Regular cardiac myocyte (primary cell): ENCODE results near the gene ZNF260. TPM values are rescaled to one million over a fixed set of nuclear protein-coding genes. Genes with fewer than 3 reads are reported as not detected.

ENCODE experiments used
- total RNA-seq: library from RNA; depleted of rRNA; stranded (reverse); fragments of >200 nt; gene quantifications from 2 replicates; pipeline ENCODE4 v1.2.3, GENCODE V29; 2014

ZNF260 gene
- total RNA-seq: 9.2 and 15.5 TPM in 2 replicates

DNA sequence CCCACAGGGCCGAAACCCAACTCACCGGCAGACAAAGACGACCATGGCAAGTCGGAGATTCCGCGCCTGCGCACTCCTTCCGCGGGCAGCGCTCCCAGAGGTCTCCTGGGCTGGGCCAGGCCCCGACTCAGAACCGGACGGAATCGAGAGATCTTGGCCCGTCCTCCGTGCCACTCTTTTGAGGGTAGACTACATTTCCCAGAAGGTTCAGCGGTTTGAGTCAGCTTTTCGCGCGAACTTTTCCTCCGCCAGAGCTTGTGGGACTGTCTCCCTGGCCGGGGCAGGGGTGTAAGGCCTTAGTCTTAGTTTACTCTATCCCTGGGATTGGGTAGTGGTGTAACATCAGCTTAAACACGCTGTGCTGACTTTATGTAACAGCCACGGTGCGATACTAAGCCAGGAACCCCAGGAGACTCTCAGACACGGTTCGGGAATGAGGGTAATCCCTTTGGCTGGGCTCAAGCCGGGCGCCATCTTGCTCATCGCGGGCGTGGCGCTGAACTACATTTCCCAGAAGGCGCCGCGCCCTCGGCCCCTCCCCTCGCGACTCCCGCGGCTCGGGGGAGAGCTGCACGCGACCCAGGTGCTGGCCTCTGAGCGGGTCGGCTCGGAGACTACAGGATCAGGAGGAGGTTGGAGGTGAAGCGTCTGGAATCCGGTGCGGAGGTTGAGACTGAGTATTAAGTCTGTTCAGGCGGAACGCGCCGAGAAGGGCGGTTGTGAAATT is at the start of gene ZNF260:
ZNF260 (minus strand) TSS at position 78 of the 727 bp plus-strand sequence. CDS start 13,033 bp downstream, outside the sequence.

DNA sequence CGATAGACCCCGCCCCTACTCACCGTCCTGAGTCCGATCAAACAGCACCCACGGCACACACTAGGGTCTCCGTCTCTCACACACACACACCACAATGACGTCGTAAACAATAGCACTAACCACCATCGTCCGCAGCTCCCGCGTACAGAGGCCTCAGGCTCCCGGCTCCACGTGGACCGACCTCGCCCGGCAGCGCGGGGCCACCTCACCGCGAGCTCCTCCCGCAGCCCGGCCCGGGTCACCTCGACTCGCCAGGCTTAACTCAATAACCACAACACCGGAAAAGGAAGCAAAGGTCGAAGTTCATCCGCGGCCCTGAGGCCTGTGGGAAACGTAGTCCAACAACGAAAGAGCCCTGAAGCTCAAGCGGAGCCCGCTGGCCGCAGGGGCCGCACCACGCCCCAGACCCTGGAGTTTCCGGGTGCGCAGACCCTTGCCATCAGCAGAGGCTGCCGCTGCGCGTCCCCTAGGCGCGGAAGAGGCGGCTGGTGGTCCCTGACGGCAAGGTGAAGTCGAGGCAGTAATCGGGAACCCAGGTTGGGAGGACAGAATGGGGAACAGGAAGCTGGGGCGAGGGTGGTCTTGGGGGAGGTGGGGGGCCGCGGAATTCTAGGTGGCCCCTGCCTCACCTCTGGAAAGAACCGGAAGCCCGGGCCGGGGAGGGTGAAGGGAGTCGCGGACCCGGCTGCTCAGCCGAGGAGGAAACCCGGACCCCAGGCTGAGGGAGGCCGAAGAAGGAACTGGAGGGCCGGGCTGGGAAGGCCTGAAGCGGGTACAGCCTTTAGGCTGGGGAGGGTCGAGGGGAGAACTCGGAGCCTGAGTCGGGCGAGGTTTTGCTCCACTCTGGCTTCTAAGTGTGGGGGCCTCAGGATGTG is 45.2 kb upstream of the ZNF260 start, which contains the start of gene ZNF529:
ZNF529 (minus strand) TSS at position 273 of the 875 bp plus-strand sequence. CDS start 946 bp downstream, outside the sequence.

DNA sequence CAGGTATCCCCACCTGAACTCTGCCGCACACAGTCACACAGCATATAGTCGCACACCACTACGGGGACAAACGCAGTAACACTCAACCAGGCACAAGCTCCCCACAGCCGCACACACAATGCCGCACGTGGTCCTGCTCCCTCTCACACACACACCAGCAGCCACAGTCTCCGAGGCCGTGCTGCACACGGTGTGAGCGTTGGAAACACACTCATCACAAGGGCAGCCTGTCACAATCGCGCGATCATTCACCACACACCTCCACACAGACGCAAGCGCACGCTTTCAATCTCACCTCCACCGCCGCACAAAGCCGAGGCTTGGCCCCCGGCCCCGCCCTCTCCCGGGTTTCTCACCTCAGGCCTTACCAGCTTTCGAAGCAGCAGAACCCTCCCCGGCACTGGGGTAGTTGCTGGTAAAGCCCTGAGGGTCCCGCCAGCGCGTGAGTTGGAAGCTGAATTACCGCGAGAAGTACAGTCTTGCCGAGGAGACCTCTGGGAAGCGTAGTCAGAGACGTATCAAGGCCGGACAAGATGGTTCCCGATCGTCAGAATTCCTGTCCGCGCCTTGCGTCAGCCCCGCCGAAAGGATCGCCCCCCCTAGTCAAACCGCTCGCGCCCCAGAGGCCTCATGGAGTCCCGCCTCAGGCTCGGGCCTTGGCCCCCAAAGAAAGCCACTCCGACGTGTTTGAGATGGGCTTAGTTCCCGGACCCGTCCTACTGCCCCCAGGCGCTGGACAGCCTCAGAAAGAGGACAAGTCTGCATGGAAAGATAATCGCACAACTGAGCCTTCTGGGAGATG is 38.8 kb downstream of the ZNF260 start, which contains the start of gene ZNF566:
ZNF566 (minus strand) TSS at position 444 of the 802 bp plus-strand sequence. CDS start 13,004 bp downstream, outside the sequence.

Other genes starting within 250 kb of the ZNF260 start
- gene ZFP14, start 149.1 kb downstream of the ZNF260 start, total RNA-seq: 1.9 and 5.1 TPM in 2 replicates
- gene ZFP82, start 109.6 kb downstream of the ZNF260 start, total RNA-seq: 7.7 and 10.1 TPM in 2 replicates
- 8.4 and 12.4 TPM in 2 replicates for gene ZNF566, start 38.7 kb downstream of the ZNF260 start, total RNA-seq
- gene ZNF529, start 45.0 kb upstream of the ZNF260 start, total RNA-seq: 8.6 and 11.6 TPM in 2 replicates
- gene ZNF382, start 77.0 kb upstream of the ZNF260 start, total RNA-seq: 3.8 and 10.7 TPM in 2 replicates
- gene ZNF461, start 138.6 kb upstream of the ZNF260 start, total RNA-seq: 11.3 and 12.5 TPM in 2 replicates
- gene ZNF567, start 159.3 kb upstream of the ZNF260 start, total RNA-seq: 5.6 and 5.9 TPM in 2 replicates
- 6.2 and 6.7 TPM in 2 replicates for gene ZNF850, start 244.5 kb upstream of the ZNF260 start, total RNA-seq